ENCODE results near the gene CDH23. TPM values are rescaled to one million over a fixed set of nuclear protein-coding genes. Genes with fewer than 3 reads are reported as not detected.

The CDH23 gene
- total and polyA plus RNA-seq, 10 of the 15 experiments (the other 5 are each of a cell fraction or from before 2014, with no cell fraction given), result 0.09 to 0.40 (median 0.15) TPM; not detected in 1

- TF ChIP-seq NFXL1 (IDR thresholded peaks at IDR 0.05; ENCODE audit: borderline replicate concordance), result no peak
- peak; percentile 30; the same call in 1 of the 2 replicates for TF ChIP-seq TCF12 (IDR thresholded peaks at IDR 0.05; ENCODE audit: low read depth, low read length)
- peak; percentile 68; the same call in 1 of the 2 replicates for TF ChIP-seq RUNX3 (IDR thresholded peaks at IDR 0.05; ENCODE audit: low read length)
- TF ChIP-seq, protein P1, sequence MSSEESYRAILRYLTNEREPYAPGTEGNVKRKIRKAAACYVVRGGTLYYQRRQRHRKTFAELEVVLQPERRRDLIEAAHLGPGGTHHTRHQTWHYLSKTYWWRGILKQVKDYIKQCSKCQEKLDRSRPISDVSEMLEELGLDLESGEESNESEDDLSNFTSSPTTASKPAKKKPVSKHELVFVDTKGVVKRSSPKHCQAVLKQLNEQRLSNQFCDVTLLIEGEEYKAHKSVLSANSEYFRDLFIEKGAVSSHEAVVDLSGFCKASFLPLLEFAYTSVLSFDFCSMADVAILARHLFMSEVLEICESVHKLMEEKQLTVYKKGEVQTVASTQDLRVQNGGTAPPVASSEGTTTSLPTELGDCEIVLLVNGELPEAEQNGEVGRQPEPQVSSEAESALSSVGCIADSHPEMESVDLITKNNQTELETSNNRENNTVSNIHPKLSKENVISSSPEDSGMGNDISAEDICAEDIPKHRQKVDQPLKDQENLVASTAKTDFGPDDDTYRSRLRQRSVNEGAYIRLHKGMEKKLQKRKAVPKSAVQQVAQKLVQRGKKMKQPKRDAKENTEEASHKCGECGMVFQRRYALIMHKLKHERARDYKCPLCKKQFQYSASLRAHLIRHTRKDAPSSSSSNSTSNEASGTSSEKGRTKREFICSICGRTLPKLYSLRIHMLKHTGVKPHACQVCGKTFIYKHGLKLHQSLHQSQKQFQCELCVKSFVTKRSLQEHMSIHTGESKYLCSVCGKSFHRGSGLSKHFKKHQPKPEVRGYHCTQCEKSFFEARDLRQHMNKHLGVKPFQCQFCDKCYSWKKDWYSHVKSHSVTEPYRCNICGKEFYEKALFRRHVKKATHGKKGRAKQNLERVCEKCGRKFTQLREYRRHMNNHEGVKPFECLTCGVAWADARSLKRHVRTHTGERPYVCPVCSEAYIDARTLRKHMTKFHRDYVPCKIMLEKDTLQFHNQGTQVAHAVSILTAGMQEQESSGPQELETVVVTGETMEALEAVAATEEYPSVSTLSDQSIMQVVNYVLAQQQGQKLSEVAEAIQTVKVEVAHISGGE (CRISPR knock-in tag; IDR thresholded peaks at IDR 0.05), result no peak
- no peak for TF ChIP-seq YBX1 (IDR thresholded peaks at IDR 0.05)
- no peak for TF ChIP-seq SREBF1 (IDR thresholded peaks at IDR 0.05; ENCODE audit: low read length)
- TF ChIP-seq HDGF (IDR thresholded peaks at IDR 0.05), result no peak
- no peak for TF ChIP-seq EGR1 (IDR thresholded peaks at IDR 0.05; ENCODE audit: borderline replicate concordance in 1 of 2, low read depth in 2 of 2, low read length in 2 of 2)
- TF ChIP-seq DPF2 (IDR thresholded peaks at IDR 0.05), result peak; percentile 91
- TF ChIP-seq CBX5 (IDR thresholded peaks at IDR 0.05; ENCODE audit: low read depth), result no peak
- TF ChIP-seq WRNIP1 (IDR thresholded peaks at IDR 0.05; ENCODE audit: borderline replicate concordance, low read depth, low read length), result no peak
- no peak for TF ChIP-seq YY1 (IDR thresholded peaks at IDR 0.05; ENCODE audit: low read depth, low read length)
- TF ChIP-seq JUND (IDR thresholded peaks at IDR 0.05; ENCODE audit: low read depth, low read length), result no peak
- no peak for TF ChIP-seq POLR2AphosphoS5 (IDR thresholded peaks at IDR 0.05; ENCODE audit: low read length)
- TF ChIP-seq, protein P2, sequence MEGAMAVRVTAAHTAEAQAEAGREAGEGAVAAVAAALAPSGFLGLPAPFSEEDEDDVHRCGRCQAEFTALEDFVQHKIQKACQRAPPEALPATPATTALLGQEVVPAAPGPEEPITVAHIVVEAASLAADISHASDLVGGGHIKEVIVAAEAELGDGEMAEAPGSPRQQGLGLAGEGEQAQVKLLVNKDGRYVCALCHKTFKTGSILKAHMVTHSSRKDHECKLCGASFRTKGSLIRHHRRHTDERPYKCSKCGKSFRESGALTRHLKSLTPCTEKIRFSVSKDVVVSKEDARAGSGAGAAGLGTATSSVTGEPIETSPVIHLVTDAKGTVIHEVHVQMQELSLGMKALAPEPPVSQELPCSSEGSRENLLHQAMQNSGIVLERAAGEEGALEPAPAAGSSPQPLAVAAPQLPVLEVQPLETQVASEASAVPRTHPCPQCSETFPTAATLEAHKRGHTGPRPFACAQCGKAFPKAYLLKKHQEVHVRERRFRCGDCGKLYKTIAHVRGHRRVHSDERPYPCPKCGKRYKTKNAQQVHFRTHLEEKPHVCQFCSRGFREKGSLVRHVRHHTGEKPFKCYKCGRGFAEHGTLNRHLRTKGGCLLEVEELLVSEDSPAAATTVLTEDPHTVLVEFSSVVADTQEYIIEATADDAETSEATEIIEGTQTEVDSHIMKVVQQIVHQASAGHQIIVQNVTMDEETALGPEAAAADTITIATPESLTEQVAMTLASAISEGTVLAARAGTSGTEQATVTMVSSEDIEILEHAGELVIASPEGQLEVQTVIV (IDR thresholded peaks at IDR 0.05; ENCODE audit: borderline replicate concordance, partially characterized antibody), result no peak
- no peak for TF ChIP-seq ATF2 (IDR thresholded peaks at IDR 0.05; ENCODE audit: low read length)
- TF ChIP-seq ZZZ3 (IDR thresholded peaks at IDR 0.05; ENCODE audit: control insufficient read depth, insufficient read length, low read depth), result no peak
- TF ChIP-seq ZNF592 (IDR thresholded peaks at IDR 0.05), result no peak
- peak; percentile 50 to 67; a peak in 2 of 4 replicates for TF ChIP-seq BHLHE40 (IDR thresholded peaks at IDR 0.05; ENCODE audit: borderline replicate concordance in 1 of 2, low read depth in 2 of 2, low read length in 1 of 2)
- no peak for TF ChIP-seq SMARCA5 (IDR thresholded peaks at IDR 0.05)
Measured at GRCh38 chr10:71494980-71495381, 98.3 kb downstream of the CDH23 start (continued).

Data from GM12878 (cell line).